GM18511 (cell line): ENCODE data around the gene RYK.
A peak's percentile ranks its signal among the peaks of the same experiment; 100 is the strongest.

Experiments used
- ATAC-seq: cut with Tn5 transposase; IDR thresholded peaks from one replicate; pipeline ENCODE4 v1.9.1; 2021; ENCODE audit warnings: mild to moderate bottlenecking, moderate library complexity; ENCODE audit not compliant: unreplicated experiment

The RYK gene

DNA sequence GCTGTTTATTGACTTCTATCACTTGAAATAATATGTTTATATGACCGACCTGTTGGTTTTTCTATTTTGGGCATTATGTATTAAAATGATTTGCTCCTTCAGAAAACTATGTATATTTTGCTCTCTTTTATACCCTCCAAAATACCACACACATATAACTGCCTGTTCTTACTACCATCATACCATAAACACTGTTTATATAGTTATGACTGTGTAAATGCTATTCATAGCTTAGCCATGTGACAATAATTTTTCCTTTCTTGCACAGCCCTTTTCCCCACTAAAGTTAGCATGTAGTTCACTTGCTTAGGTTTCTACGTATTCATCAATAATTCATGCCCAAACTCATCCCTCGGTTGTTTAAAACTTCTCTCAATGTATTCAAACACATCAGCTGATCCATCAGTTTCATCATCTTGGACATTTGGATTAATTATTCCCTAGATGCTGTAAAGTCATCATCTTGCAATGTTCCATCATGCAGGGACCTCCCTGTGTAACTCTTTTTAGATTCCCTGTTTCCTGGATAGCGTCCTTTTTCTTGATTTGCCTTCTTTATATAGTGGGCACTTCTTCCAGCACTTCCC is 8.2 kb upstream of the RYK start:
- no peak for ATAC-seq

DNA sequence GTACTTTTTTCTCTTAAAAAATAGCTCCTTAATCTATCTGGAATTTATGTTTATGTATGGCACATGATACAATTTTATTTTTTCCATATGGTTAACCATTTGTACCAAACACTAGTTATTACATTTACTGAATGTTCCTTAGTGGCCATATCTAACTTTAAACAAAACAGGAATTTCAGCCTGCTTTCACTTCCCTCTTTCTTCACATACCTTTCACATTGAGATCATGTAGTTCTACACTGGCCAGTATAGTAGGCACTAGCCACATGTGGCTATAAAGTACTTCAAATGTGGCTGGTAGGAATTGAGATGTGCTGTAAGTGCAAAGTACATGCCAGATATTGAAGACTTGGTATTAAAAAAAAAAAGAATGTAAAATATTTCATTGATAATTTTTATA is 4.7 kb upstream of the RYK start:
- ATAC-seq = no peak

DNA sequence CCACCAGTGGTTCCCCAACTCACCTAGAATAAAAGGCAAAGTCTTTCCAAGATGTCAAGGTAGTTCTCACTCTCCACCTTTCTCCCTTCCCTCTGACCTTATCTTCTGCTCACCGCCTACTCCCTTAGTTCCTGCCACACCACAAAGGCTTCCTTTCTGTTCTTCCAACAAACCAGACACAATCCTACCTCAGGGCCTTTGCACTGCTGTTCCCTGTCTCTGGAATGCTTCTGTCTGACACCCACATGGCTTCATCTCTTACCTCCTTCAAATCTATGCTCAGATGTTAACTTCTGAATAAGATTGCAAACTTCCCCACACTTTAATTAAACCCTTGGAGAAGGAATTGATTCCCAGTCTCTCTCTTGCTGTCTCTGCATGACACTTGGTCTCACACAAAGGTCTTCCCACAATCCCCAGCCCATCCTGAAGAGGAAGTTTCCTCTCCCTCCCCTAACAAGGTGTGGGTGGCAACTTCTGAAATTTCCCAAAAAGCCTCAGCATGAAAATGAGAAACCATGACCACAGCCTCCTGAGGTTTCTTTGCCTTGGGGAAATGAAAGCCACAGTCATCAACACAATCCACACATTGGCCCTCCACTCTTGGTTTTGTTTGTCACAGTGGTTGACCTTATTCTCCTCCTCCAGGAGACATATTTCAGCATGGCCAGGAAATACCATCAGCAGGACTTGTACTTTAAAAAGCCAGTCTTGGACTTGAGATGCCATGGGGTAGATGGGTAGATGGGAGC is 3.0 kb upstream of the RYK start:
- no peak for ATAC-seq

DNA sequence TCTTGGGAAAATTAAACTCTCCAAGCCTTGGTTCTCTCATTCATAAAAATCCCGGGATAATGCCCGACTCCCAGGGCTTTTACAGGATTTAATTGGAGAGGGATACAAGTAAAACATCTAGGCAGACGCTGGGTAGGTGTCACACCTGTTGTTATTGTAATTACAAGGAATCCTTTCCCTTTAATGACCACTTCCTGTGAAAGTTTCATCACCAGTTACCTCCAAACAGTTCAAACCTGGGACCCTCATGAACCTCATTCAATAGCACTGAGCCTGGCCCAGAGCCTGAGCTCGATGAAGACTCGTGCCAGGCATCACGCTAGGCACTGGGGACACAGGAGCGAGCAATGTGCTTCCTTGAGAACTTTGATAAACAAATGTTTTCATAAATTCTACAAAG is 2.1 kb upstream of the RYK start:
- no peak for ATAC-seq

DNA sequence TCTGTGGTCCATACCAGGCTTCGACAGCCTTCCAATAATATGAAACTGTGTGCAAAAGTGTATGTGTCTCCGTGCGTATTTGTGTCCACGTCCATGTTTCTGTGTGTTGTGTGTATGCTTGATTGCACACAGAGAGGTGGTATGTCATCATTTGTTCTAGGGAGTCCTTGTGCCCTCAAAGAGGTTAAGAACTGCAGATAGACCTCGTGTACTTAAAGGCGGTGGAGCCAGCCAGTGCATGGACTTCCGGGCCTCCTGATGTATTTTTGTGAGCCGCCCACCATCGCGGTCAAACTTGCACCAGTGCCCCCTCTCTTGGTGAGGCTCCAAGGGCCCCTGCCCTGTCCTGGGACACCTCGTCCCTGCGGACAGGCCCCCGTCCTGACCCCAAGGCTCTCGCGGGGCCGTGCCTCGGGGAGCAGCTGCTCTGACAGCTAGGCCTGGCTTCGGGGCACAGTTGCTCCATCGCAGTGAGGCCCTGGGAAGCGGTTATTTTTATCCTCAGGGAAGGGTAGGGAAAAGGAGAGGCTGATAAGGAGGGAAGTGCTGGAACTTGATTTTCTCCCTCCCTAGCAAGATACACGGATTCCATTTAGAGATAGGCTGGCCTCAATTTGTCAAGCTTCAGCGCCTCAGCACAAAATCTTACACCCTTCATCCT is 1.2 kb upstream of the RYK start:
- no peak for ATAC-seq

DNA sequence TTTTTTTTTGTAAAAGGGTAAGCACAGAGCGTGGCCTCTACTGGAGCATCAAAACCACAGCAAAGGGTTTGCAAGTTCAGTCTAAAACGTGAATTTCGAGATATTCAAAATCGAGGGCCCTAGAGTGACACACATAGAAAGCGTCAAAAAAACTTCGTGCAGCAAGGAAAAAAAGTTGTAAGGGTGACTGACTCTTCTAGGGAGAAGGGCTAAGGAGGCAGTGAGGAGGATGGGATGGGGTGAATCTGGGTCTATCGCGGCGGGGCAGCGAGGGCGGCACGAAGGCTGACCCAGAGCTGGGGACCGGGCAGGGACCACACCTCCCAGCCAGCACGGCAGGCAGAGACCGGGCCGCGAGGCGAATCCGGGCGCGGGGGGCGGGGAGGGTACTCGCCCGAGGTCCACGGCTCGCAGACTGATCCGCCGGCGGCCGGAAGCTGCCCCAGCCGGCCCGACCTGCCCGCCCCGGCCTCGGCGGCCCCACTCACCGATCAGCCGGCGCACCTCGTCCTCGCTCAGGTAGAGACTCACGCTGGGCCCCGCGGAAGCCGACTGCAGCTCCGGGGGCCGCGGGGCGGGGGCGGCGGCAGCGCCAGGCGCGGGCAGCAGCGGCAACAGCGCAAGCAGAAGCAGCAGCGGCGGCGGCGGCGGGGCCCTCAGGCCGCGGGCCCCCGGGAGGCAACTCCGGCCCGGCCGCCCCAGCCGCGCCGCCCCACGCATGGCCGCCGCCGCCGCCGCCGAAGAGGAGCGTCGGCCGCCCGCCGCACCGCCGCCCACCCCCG is 533 bp downstream of the RYK start:
- ATAC-seq = peak; percentile 54

DNA sequence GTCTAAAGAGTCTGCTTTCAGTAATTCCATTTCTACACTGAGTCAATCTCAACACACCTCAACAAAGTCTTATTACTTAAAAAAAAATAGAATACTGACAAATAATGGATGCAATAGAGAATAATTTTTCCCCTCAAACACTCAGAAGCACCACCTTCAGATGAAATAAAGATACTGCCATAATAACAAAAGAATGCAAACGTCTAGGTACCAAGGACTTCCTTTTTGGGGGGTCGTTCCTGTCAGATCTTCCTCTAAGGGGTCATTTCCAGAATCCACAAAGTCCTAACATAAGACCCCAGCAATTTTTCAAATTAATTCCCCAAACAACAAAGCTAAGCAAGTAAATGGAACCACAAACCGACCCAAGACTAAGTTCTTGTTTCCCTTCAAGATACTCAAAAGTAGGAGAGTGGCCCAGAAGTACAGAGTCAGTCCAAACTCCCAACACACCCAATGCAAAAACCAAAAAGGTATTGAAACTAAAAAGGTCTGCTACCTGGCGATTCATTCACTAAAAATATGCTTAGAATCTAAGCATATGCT is 1.3 kb downstream of the RYK start:
- no peak for ATAC-seq

DNA sequence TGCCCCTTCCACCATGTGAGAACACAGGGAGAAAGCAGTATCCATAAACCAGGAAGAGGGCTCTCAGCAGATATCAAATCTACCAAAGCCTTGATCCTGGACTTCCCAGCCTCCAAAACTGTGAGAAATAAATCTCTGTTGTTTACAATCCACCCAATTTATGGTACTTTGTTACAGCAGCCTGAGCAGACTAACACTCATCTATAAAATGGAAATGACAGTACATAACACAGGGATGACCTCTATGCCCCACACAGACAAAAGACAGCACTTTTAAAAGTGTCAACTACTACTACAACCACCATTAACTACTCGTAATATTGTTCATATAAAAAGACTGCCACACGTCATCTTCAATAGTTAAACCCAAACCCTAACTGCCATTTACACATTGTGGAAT is 5.7 kb downstream of the RYK start:
- ATAC-seq = no peak

DNA sequence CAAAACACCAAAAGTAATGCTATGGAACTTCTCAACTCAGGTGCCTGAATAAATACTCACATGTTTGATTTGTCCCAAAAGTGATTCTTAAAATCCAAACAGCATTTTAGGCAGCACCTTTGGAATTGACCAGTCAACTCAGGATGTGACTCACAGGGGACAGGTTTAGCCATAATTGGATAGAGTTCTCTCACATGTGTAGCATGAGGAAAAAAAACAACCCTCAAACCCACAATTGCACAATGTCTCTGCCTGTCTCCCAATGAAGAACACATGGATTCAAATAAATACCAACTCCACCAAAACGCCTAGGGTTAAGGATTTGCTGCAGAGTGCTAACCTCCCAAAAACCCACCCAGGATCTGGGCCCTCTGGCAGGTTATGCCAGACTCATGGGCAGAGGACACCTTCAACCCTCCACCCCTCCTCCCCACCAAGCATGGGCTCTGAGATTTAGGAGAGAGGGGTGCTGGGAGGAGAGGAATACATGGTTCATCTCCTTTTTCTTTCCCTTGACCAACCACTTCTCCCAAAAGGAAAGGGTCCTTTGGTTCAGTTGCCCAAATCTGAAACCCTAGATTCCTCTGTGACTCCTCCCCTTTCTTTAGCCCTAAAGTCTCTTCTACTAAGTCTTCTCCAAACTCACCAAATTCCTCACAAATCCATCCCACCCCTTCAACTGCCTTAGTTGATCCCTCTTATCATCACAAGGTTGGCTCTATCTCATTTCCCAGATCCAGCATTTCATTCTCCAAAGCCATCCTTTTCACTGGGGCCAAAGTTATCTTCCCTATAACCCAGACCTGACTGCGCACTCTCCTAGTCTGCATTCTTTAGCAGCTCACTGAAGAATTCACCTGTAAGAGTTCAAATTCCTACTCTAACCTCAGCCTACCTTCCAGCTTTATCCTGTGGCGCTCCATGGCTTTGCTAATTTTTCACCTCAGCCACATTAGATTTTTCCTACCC is 7.7 kb downstream of the RYK start:
- ATAC-seq = no peak

DNA sequence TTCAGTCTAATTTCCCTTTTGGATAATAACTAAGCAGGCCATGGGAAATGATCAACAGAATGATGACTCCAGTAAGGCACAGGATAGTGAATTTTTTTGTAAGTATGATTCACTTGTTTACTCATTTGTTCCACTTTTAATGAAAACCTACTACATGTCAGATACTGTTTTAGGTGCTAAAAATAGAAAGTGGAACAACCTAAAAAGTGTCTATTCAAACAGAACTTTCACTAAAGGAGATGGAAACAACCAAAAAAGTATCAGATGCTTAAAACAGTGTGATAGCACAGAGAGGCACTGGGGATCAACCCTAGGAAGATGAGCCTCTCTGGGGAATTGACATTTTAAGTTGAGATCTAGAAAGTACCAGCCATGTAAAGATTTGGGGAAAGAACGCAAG is 11.1 kb downstream of the RYK start:
- ATAC-seq = peak; percentile 66

DNA sequence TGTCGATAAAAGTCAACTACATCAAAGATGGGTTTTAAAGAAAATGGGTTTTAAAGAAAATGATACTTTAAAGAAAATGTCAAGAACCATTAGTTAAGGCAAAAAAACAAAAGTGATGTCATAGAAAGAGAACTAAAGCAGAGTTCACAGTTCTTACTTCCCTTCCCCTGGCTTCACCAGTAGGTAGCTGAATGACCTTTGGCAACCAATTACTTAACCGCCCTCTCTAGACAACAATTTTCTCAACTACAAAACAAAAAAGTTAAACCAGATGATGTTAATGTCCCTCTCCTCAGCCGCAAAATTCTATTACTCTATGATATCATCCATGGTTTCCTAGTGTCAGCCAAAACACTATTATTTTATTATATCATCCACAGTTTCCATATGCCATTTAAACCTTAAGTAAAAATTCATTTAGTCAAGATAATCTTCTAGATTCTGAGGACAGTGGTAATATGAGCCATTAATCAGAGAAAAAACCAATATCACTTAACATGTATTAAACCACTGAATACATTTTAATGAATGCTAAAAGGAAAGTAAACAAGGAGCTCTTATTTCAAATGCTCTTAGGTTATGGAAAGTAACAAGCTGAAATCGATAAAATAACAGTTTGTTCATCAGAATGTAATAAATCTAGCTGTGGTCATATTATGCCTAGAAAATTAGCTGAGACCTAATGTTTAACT is 13.1 kb downstream of the RYK start:
- ATAC-seq = no peak

DNA sequence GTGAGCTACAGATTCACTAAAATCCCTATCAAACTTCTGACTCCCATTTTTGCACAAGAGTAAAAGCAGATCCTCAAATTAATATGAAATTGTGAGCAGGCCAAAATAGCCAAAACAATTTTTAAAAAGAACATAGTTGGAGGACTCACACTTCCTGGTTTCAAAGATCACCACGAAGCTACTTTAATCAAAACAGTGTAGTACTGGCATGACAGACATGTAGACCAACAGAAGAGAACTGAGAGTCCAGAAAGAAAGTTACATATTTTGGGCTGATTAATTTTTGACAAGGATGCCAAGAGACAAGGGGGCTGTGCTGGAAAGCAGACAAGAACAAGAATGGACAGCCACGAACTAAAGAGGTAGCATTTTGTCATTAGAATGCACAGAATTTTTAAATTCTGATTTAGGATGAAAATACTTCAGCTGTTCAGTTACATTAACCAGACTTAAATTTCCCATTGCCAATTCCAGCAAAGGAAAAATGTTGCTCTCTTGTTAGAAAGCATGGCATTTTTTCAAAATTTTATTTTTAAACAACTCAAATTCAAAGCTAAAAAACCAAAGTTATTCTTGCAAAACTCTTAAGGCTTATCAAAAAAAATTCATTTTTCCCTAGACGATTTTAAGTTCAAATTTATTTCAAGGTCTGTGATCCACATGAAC is 14.0 kb downstream of the RYK start:
- peak; percentile 62 for ATAC-seq

DNA sequence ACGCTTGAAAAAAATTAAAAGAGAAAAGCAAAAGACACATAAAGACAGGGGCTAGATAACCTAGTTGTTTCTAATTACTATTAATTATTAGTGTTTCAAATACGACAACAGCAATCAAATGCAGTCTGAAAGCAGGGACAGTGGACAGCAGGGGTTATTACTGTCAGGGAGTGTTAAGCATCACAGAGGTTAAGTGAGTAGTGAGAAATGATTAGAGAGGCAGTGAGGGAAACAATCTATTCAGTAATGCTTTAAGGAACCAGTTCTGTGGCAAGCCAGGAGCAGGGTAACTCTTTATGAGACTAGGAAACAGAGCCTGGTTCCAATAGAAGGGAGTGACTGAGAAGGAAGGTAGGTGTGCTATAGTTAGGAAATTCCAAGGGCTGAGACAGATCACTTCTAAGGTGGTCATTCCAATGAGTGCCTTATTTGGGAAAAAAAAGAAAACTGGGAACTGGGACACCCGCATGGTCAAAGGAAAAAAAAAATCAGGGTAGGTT is 15.0 kb downstream of the RYK start:
- no peak for ATAC-seq

DNA sequence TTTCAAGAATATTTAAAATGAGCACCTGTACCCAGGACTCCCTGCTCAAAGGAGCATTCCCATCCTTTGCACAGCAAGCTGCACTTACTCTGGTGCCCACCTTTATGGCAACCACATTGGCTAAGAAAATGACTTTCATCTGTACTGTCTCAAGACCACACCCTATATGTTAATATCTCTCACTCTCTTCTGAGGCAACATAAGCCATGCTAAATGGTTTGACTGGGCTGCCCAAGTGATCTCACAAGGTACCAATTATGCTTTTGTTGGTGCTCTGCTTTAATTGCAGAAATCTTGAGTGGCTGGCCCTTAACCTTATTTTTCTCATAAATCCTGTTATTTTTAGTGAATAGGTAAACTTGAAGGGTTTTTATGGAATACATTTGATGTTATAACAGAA is 17.7 kb downstream of the RYK start:
- no peak for ATAC-seq

DNA sequence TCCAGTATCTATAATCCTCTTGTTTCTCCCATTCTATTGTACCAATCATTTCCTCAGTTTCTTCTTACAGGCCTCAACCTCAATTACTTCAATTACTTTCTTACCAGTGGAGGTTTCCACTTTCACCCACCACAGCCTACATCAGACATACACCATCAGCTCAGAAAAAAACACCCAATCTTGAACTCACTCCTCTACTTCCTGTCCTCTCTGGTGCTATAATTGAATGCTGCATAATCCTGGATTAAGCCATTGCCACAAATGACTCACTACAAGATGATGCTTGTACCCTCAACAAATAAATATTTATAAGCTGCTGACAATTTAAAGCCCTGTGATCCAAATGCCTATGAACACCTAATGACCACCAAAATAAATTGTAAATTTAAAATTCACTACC is 18.5 kb downstream of the RYK start:
- no peak for ATAC-seq

DNA sequence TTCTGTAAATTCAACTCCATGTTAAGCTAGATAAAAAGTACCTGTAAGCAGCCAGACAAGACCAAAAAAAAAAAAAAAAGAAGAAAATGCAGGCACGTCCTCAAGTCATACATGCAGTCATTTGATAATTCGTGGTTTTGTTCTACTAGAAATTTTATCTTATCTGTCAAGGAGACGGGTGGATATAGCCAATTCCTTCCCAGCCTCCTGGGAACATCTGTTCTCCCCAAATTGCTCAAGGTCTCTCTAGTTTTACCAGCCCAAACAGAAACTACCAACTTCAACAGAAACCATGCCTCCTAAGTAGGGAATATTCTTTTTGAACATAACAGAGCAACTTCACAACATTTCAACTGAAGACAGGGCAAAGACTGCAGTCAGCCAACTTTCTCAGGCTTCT is 19.5 kb downstream of the RYK start:
- no peak for ATAC-seq

DNA sequence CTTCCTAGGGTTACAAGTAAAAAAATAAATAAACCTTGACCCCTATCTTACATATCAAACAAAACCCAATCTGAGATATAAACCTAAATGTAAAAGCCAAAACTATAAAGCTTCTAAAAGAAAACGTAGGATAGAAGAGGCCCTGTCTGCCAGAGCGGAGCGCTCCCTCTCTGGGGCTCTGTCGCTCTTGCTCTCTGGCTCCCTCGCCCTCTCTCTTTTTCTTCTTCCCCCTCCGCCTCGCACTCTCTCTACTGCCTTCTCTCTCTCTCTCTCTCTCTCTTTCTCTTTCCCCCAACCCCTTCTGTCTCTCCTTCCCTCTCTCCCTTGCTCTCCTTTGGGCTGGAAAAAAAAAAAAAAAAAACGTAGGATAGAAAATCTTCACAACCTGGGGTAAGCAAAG is 21.6 kb downstream of the RYK start:
- no peak for ATAC-seq

DNA sequence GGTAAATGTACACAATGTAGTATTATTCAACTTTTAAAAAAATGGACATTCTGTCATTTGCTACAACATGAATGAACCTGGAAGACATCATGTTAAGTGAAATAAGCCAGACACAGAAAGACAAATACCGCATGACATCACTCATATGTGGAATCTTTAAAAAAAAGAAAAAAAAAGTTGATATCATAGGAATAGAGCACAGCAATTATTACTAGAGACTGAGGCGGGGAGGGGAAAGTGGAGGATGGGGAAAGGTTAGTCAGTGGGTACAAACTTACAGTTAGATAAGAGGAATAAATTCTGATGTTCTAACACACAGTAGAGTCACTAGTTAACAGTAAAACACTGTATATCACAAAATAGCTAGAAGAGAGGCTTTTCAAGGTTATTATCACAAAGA is 22.2 kb downstream of the RYK start:
- ATAC-seq = no peak

DNA sequence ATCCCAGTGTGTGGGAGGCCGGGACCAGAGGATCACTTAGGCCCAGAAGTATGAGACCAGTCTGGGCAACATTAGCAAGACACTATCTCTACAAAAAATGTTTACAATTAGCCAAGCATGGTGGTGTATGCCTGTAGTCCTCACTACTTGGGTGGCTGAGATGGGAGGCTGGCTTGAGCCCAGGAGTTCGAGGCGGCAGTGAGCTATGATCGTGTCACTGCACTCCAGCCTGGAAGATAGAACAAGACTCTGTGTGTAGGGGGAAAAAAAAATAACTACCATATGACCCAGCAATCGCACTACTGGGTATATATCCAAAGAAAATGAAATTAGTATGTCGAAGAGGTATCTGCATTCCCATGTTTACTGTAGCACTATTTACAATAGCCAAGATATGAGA is 22.6 kb downstream of the RYK start:
- no peak for ATAC-seq
